Stimulated activated naive CD4-positive, alpha-beta T cell treated with Interleukin-2 at 50 U/mL for 16 hours (primary cell): ENCODE results near the gene SNX8.

Experiments used
- DNase-seq: peaks from one replicate; lab custom pipeline; 2025; lab: John Stamatoyannopoulos, UW

SNX8 gene

GRCh38 chr7:2220954-2221353 lies 93.3 kb downstream of the SNX8 start:
- DNase-seq = no peak

GRCh38 chr7:2220506-2220905 lies 93.7 kb downstream of the SNX8 start:
- DNase-seq = no peak

- DNase-seq = no peak
Measured at GRCh38 chr7:2220030-2220429, 94.2 kb downstream of the SNX8 start.

- no peak for DNase-seq
Measured at GRCh38 chr7:2219606-2220005, 94.6 kb downstream of the SNX8 start.

DNA sequence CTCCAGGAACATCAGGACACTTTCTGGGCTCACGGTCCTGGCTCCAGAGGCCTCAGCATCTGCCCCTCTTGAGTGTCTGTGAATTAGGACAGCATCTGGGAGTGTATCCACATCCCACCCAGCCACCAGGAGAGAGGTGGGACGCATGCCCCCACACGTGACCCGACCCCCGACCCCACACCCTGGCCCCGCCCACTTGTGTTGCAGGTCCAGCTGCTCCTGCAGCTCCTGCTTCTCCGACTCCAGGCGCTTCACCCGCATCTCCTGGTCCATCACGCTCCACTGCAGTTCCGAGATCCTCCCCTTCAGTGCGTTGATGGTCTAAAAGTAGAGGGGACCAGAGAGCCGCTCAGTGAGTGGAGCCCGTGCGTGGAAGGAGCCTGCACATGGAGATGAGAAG lies 95.1 kb downstream of the SNX8 start:
- no peak for DNase-seq

DNA sequence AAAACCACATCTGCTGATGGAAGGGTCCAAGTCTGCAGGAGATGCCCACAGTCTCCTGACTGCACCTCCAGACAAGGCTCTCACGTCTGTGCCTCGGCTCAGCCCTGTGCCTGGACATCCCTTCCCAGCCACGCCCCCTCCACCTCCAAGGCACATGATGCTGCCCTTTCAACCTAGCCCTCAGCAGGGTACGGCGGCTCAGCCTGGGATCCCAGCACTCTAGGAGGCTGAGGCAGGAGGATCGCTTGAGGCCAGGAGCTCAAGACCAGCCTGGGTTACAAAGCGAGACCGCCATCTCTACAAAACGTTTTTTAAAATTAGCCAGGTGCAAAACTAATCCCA lies 95.8 kb downstream of the SNX8 start:
- no peak for DNase-seq

GRCh38 chr7:2217716-2218443 lies 96.4 kb downstream of the SNX8 start:
- DNase-seq = no peak

DNA sequence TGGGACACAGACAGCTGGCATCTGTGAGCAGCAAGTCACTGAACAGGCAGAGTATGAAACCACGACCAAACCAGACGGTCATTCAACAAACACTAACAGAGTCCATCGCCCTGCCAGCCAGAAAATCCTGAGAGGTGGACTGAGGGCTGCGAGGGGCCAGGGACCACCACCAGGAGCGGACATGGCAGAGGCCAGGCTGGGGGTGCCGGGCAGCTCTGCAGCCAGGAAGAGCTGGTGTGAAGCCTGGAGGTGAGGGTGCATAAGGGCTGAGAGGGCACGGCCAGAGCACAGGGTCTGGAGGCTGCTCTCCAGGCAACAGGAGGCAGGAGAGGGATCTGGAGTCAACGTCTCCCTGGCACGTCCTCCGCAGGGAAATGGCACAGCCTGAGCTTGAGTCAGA lies 97.0 kb downstream of the SNX8 start:
- no peak for DNase-seq

DNA sequence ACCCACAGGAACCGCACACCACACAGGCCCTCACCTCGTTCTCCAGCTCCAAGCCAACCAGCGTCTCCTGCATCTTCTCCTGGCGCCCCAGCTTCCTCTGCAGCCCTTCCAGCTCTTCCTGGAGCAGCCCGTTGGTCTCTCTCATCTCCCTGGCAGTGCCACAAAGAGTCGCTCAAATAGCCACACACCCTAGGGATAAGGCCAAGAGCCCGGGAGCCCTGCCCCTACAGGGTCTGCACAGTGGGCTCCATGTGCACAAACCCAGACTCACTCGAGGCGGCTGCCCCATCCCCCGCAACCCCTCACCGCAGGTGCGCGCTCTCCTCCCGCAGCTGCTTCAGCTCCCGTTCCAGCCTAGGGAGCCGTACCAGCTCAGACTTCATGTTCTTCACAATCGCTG lies 98.4 kb downstream of the SNX8 start:
- no peak for DNase-seq

DNA sequence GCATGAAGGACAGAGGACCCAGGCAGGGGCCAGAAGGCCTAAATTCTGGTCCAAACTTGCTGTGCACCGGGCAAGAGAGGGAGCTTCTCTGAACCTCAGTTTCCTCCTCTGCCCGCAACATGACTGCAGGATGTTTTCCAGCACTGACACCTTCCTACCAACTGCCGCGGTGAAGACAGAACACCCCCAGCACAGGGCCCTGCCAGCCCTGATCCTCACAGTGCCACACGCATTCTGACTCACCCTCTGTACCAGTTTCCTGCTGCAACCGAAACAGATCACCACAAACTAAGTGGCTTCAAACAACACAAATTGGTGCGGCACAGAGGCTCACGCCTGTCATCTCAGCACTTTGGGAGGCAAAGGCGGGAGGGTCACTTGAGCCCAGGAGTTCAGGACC lies 99.6 kb downstream of the SNX8 start:
- DNase-seq = no peak

- DNase-seq = no peak
Measured at GRCh38 chr7:2213551-2214215, 100.6 kb downstream of the SNX8 start.

DNA sequence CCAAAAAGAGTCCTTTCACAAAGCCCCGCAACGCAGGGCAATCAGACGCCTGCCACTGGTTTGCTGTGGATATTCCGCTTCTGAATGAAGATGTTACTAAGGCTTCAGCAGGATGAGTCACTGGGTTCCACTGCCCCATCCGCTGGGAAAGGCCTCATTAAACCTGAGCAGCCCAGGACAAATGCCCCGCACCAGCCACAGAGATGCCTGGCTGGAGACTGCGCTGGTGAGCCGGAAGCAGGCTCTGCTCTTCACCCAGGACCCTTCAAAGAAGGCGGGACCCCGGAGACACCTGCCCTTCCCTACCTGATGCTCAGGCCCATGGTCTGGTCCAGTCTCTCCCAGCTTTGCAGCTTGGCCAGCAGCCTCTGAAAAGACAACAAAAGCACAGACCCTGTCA lies 101.3 kb downstream of the SNX8 start:
- DNase-seq = no peak

GRCh38 chr7:2211926-2212325 lies 102.3 kb downstream of the SNX8 start:
- no peak for DNase-seq

DNA sequence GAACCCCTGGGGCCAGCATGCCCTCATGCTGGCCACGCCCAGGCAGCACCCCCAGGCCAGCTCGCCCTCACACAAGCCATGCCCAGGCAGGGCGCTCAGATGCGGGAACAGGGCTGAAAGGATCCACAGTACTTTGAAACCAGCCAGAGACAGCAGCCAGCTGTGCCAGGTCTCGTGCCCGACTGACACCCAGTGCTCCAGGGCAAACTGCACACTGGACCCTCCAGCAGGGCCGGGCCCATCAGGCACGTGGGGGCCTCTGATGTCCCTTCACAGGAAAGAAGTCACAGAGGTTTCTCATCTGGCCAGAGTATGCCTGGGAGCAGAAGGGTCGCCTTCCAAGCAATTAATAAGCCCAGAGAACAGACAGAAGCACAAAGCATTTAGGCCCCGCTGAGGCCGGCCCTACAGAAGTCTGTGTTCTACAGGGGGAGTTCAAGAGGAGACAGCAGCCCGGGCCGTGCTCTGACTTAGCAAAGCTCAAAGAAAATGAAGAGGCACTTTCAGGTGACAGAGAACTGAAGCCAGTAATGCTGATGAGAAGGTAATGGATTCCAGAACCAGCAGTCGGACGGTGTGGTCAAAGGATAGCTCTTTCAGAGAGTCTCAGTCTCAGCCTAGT lies 102.9 kb downstream of the SNX8 start:
- no peak for DNase-seq

DNA sequence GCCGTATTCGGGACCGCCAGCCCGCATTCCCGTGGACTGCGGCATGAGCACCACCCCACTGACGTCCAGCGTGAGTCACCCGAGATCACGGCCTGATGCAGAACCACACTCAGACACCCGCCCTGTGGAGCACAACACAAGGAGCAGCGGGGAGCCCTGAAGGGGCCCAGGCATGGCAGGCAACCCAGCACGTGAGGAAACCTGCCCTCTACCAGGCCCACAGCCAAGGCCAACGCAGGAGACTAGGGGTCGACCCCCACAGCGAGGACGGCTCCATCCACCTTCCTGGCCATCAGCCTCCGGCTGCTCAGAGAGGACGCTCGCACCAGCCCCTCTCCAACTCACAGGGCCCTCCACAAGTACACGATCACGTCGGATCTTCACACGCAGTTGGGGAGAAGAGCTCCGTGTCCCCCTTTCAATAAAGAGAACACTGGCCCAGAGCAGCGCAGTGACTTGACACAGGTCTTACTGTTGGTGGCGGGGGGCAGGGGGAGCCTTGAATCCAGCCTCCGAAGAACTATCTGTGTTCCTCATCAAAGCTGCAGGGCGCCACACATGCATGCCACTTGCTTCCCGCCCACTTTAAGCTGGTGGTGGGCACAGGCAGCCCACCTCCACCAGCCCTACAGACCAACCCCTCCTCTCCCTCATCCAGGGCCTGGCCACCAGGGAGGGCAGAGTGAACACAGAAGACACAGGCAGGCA lies 103.5 kb downstream of the SNX8 start:
- no peak for DNase-seq

DNA sequence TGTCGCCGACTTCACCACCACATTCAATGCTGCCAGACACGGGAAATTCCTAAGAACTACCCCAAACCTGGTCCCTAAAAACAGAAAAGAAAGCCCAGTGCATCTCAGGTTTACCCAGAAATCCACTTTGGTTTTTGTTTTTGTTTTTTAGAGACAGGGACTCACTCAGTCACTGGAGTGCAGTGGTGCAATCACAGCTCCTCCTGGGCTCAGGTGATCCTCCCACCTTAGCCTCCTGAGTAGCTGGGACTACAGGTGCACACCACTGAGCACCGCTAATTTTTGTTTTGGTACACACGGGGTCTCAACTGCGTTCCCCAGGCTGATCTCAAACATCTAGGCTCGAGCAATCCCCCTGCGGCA lies 104.3 kb downstream of the SNX8 start:
- DNase-seq = no peak

- DNase-seq = no peak
Measured at GRCh38 chr7:2209146-2209960, 104.9 kb downstream of the SNX8 start.

- DNase-seq = no peak
Measured at GRCh38 chr7:2208712-2209111, 105.5 kb downstream of the SNX8 start.

DNA sequence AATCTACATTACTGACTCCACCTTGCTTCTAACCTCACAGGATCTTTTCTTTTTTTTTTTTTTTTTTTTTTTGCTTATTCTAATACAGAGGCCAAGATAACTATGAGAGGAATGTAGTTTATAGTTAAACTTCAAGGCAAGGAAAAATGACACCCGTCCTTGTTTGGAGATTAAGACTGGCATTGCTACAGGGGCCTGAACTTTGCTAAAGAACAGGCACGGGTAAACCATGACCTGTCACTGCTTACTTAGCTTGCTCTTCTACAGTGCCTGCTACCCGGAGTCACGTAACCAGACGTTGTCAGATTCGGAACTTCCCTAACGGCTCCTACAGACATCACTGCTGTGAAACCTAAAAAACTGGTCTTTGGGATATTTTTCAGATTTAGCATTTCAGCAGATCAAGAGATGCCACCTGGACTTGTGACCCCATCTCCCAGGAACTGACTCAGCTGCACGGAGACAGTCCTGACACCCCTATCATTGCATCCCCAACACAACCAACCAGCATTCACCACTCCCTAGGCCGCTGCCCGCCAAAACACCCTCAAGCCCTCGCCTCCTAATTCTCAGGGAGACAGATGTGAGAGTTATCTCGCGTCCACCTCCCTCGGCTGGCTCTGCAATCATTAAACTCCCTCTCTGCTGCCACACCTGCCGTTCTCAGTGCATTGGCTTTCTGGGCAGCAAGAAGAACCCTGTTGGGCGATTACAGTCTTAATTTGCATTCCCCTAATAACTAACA lies 109.0 kb downstream of the SNX8 start:
- DNase-seq = no peak

- no peak for DNase-seq
Measured at GRCh38 chr7:2204446-2204845, 109.8 kb downstream of the SNX8 start.

- no peak for DNase-seq
Measured at GRCh38 chr7:2203766-2204300, 110.4 kb downstream of the SNX8 start.
